GM21786 (cell line): ENCODE measurements around the gene PCDH12.

Experiments used
- ATAC-seq: cut with Tn5 transposase; IDR thresholded peaks from one replicate; pipeline ENCODE4 v1.9.1; 2021; ENCODE audit not compliant: unreplicated experiment

Gene PCDH12

GRCh38 chr5:141910271-141910673, 47.7 kb downstream of the PCDH12 start:
- no peak for ATAC-seq

GRCh38 chr5:141909212-141909611, 48.8 kb downstream of the PCDH12 start:
- ATAC-seq = no peak

GRCh38 chr5:141908796-141909195, 49.2 kb downstream of the PCDH12 start:
- no peak for ATAC-seq

- ATAC-seq = no peak
Observed at GRCh38 chr5:141906972-141907371, 51.0 kb downstream of the PCDH12 start.

- no peak for ATAC-seq
Observed at GRCh38 chr5:141906517-141906916, 51.5 kb downstream of the PCDH12 start.

- no peak for ATAC-seq
Observed at GRCh38 chr5:141904551-141904950, 53.5 kb downstream of the PCDH12 start.

- ATAC-seq = no peak
Observed at GRCh38 chr5:141903261-141903660, 54.7 kb downstream of the PCDH12 start.

- no peak for ATAC-seq
Observed at GRCh38 chr5:141902015-141902814, 55.8 kb downstream of the PCDH12 start.

GRCh38 chr5:141898448-141899049, 59.5 kb downstream of the PCDH12 start:
- ATAC-seq = no peak

GRCh38 chr5:141897425-141897824, 60.6 kb downstream of the PCDH12 start:
- no peak for ATAC-seq
